Measurements from ENCODE around the gene CASKIN2. TPM values are rescaled to one million over a fixed set of nuclear protein-coding genes. Genes with fewer than 3 reads are reported as not detected.

Gene CASKIN2
- total RNA-seq, 2 donors from 2014 or later: 16.0 to 35.8 TPM

DNA sequence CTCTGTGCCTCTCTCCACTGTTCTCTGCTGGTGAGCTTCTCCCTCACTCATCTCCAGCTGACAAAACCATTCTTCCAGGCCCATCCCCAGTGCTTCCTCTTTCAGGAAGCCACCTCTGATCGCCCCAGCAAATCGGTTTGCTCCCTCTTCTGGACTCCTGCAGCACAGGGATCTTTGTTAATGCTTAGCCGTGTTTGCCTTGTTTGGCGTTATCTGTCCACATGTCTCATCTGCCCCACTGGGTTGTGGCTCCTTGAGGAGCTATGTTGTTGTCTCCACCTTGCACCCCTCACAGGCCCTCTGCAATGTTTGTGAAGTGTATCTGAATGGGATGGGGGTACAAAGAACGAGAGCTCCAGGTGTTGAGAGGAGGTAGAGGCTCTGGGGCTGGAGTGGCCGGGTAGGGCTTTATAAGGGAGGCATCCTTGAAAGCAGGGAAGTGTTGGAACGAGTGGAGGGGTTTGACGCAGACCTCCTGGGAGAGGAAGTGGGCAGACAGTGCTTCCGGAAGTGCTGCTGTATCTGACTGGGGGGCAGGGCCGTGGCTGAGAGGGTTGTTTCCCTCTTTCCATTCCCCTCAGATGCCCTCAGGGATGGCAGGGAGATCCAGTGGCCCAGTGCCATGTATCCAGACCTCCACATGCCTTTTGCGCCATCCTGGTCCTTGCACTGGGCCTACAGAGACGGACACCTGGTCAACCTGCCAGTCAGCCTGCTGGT, 27.8 kb downstream of the CASKIN2 start:
- TF ChIP-seq POLR2A (IDR thresholded peaks at IDR 0.05) (no peak), POLR2AphosphoS5 (IDR thresholded peaks at IDR 0.05) (no peak)
- TF ChIP-seq, protein P1, sequence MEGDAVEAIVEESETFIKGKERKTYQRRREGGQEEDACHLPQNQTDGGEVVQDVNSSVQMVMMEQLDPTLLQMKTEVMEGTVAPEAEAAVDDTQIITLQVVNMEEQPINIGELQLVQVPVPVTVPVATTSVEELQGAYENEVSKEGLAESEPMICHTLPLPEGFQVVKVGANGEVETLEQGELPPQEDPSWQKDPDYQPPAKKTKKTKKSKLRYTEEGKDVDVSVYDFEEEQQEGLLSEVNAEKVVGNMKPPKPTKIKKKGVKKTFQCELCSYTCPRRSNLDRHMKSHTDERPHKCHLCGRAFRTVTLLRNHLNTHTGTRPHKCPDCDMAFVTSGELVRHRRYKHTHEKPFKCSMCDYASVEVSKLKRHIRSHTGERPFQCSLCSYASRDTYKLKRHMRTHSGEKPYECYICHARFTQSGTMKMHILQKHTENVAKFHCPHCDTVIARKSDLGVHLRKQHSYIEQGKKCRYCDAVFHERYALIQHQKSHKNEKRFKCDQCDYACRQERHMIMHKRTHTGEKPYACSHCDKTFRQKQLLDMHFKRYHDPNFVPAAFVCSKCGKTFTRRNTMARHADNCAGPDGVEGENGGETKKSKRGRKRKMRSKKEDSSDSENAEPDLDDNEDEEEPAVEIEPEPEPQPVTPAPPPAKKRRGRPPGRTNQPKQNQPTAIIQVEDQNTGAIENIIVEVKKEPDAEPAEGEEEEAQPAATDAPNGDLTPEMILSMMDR (IDR thresholded peaks at IDR 0.05): no peak
- Histone ChIP-seq H3K27me3 (replicated peaks; ENCODE audit: insufficient read depth) (no peaks in the 10 kb centered on the region), H3K9me3 (no peaks in the 10 kb centered on the region), H3K4me1 (replicated peaks) (no peaks in the 10 kb centered on the region), H3K4me3 (no peak overlapping the region), H3K36me3 (no peaks in the 10 kb centered on the region), H3K27ac (no peak overlapping the region)
- 73% methylated on average over 12 of the region's 12 CpGs for WGBS
- no peak for DNase-seq (ENCODE audit: low spot score)
- intact Hi-C loops (cut with DNase I): no loop called here

DNA sequence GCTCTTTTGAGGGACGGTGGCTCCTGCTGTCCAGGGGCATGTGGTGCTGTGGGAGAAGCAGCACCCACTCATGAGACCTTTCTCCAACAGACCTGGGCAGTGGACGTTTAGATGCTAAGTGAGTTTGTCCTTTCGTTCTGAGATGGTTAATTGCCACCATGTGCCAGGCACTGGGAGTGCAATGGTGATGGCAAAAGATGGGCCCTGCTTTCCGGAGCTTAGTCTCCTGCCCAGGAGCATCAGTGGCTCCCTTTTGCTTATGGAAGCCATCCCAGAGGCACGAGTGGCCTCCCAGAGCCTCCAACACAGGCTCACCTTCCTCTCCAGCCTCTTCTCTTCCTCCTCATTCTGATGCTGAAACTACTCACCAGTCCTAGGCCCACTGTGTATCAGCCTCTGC, 28.4 kb downstream of the CASKIN2 start:
- 87% methylated on average over 4 of the region's 5 CpGs for WGBS
- no peak overlapping the region for H3K27ac ChIP-seq
- H3K4me1 ChIP-seq (replicated peaks): no peaks in the 10 kb centered on the region
- no peak for DNase-seq (ENCODE audit: low spot score)
- intact Hi-C loops (cut with DNase I): no loop called here
- no peak for TF ChIP-seq POLR2A (IDR thresholded peaks at IDR 0.05)
- TF ChIP-seq POLR2AphosphoS5 (IDR thresholded peaks at IDR 0.05): no peak
- TF ChIP-seq, protein P1 (IDR thresholded peaks at IDR 0.05): no peak
- H3K27me3 ChIP-seq (replicated peaks; ENCODE audit: insufficient read depth): no peaks in the 10 kb centered on the region
- H3K4me3 ChIP-seq: no peak overlapping the region
- no peaks in the 10 kb centered on the region for H3K36me3 ChIP-seq
- H3K9me3 ChIP-seq: no peaks in the 10 kb centered on the region

DNA sequence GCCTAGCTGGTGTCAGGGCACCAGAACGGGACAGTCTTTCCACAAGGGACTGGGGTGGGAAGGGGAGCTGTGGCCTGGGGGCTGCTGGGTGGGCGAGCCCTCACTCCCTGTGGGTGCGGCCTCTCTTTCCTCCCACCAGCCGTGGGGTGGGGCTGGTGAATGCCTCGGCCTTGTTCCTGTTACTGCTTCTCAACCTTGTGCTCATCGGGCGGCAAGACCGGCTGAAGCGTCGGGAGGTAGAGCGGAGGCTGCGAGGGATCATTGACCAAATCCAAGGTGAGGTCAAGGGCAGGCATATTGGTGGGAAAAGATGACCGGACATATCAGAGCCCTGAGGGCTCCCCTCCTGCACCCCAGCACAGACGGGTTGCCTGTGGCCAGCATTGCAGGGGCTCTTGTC, 29.2 kb downstream of the CASKIN2 start:
- H3K27me3 ChIP-seq (replicated peaks; ENCODE audit: insufficient read depth): no peaks in the 10 kb centered on the region
- intact Hi-C loops (cut with DNase I): no loop called here
- TF ChIP-seq POLR2A (IDR thresholded peaks at IDR 0.05) (no peak), POLR2AphosphoS5 (IDR thresholded peaks at IDR 0.05) (no peak)
- TF ChIP-seq, protein P1 (IDR thresholded peaks at IDR 0.05): no peak
- WGBS: 92% methylated on average over 14 of the region's 14 CpGs
- no peaks in the 10 kb centered on the region for H3K36me3 ChIP-seq
- DNase-seq (ENCODE audit: low spot score): no peak
- no peak overlapping the region for H3K4me3 ChIP-seq
- no peak overlapping the region for H3K27ac ChIP-seq
- H3K9me3 ChIP-seq: no peaks in the 10 kb centered on the region
- no peaks in the 10 kb centered on the region for H3K4me1 ChIP-seq (replicated peaks)

DNA sequence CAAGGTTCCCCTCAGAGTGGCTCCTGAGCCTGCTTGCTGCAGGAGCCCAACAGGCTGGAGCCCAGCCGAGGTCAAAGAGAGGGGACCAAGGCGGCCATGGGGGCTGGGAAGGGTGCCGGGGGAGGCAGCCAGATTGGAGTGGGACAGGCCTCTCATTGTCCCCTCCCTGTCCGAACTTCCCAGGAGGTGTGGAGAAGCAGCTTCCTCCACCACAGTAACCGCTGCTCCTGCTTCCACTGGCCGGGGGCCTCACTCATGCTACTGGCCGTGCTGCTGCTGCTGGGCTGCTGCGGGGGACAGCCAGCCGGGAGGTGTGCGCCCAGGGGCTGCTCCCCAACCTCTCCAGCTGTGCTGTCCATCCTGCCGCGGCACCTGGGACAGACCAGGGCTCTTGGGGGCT, 29.6 kb downstream of the CASKIN2 start:
- Histone ChIP-seq H3K27me3 (replicated peaks; ENCODE audit: insufficient read depth) (no peaks in the 10 kb centered on the region), H3K4me1 (replicated peaks) (no peaks in the 10 kb centered on the region), H3K9me3 (no peaks in the 10 kb centered on the region), H3K27ac (no peak overlapping the region), H3K36me3 (no peaks in the 10 kb centered on the region), H3K4me3 (no peak overlapping the region)
- no peak for DNase-seq (ENCODE audit: low spot score)
- intact Hi-C loops (cut with DNase I): no loop called here
- no peak for TF ChIP-seq POLR2A (IDR thresholded peaks at IDR 0.05)
- TF ChIP-seq, protein P1 (IDR thresholded peaks at IDR 0.05): no peak
- TF ChIP-seq POLR2AphosphoS5 (IDR thresholded peaks at IDR 0.05): no peak
- WGBS: 80% methylated on average over 10 of the region's 12 CpGs
